Rectal smooth muscle tissue (tissue), 1 donor: ENCODE data around the gene GPX7.
A peak's percentile ranks its signal among the peaks of the same experiment; 100 is the strongest.
"Not testable (repeated sequence)": the region's sequence is repeated elsewhere in the genome, so short reads cannot be mapped to it uniquely, and the experiment has no call there.

Experiments
- H3K27ac ChIP-seq: one replicate; pipeline ENCODE4 v1.7.0; 2013; ENCODE audit warnings: low read depth, low read length, inconsistent platforms
- H3K27me3 ChIP-seq: one replicate; pipeline ENCODE4 v1.7.0; 2013; ENCODE audit warnings: low read length; ENCODE audit not compliant: control insufficient read depth, insufficient read depth
- H3K36me3 ChIP-seq: one replicate; pipeline ENCODE4 v1.7.0; 2013; ENCODE audit warnings: low read length; ENCODE audit not compliant: control insufficient read depth, insufficient read depth
- H3K4me1 ChIP-seq: one replicate; pipeline ENCODE4 v1.7.0; 2013; ENCODE audit warnings: low read length; ENCODE audit not compliant: control insufficient read depth, insufficient read depth
- H3K4me3 ChIP-seq: one replicate; pipeline ENCODE4 v1.7.0; 2013; ENCODE audit warnings: low read length
- H3K9ac ChIP-seq: one replicate; pipeline ENCODE4 v1.7.0; 2013; ENCODE audit warnings: low read length

GPX7 gene

DNA sequence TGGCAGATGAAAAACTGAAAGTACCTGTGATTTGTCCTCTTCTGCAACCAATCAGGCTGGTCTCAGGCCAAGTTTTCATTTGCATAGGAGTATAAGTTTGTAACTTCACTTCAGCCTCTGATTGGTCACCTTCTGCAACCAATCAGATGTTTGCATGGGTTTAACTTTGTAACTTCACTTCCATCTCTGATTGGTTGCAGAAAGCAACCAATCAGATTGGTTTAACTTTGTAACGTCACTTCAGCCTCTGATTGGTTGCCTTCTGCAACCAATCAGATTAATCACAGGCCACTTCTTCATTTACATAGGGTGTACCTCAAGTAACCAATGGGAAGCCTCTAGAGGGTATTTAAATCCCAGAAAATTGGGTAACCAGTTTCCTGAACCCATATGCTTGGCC, 30.4 kb upstream of the GPX7 start:
- H3K27ac ChIP-seq = no peak overlapping the region
- no peak overlapping the region for H3K4me3 ChIP-seq
- peaks cover 7% of the 10 kb centered on the region for H3K4me1 ChIP-seq
- H3K27me3 ChIP-seq = no peaks in the 10 kb centered on the region
- H3K36me3 ChIP-seq = no peaks in the 10 kb centered on the region
- no peak overlapping the region for H3K9ac ChIP-seq

DNA sequence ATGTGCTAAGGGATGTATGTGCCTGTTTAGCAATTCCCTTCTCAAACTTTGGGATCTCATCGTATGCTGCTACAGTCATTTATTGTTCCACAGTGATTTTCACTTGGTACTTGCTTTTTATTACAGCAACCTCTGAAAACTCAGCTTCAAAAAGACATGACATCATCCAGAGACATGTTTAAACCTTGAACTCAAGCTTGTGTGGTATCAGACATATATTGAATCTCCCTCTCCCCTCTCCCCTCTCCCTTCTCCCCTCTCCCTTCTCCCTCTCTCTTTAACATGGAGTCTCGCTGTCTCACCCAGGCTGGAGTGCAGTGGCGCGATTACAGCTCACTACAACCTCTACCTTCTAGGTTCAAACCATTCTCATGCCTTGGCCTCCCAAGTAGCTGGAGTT, 29.8 kb upstream of the GPX7 start:
- Histone ChIP-seq H3K4me3 (no peak overlapping the region), H3K36me3 (no peaks in the 10 kb centered on the region), H3K27ac (no peak overlapping the region), H3K9ac (no peak overlapping the region), H3K27me3 (no peaks in the 10 kb centered on the region), H3K4me1 (peaks cover 7% of the 10 kb centered on the region)

- H3K36me3 ChIP-seq = no peaks in the 10 kb centered on the region
- no peaks in the 10 kb centered on the region for H3K27me3 ChIP-seq
- peak overlapping the region; percentile 47 for H3K27ac ChIP-seq
- H3K9ac ChIP-seq = no peak overlapping the region
- H3K4me1 ChIP-seq = peaks cover 7% of the 10 kb centered on the region
- no peak overlapping the region for H3K4me3 ChIP-seq
Measured at GRCh38 chr1:52574594-52574993, 27.6 kb upstream of the GPX7 start.

- Histone ChIP-seq H3K27ac (no peak overlapping the region), H3K4me3 (no peak overlapping the region), H3K27me3 (no peaks in the 10 kb centered on the region), H3K4me1 (peaks cover 7% of the 10 kb centered on the region), H3K36me3 (no peaks in the 10 kb centered on the region), H3K9ac (no peak overlapping the region)
Measured at GRCh38 chr1:52576074-52576473, 26.1 kb upstream of the GPX7 start.

- not testable (repeated sequence) for H3K9ac ChIP-seq, H3K27ac ChIP-seq, H3K4me1 ChIP-seq, H3K36me3 ChIP-seq, H3K27me3 ChIP-seq, H3K4me3 ChIP-seq
Measured at GRCh38 chr1:52578066-52578465, 24.1 kb upstream of the GPX7 start.

DNA sequence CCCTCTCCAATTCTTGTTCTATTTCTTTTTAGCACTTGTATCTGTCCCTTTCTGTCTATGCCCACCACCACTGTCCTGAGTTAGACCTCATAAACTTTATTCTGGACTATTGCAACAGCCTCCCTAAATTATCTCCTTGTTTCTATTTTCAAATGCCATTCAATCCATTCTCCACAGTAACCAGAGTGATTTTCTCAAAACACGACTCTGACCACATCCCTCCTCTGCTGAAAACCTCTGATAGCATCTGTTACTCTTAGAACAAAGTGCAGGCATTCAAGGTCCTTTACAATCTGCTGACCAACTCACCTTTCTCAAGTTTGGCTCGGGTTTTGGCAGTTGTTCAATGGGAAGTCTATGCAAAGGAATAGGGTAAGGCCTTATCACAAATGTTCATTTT, 22.8 kb upstream of the GPX7 start:
- Histone ChIP-seq H3K27me3 (no peaks in the 10 kb centered on the region), H3K9ac (no peak overlapping the region), H3K36me3 (no peaks in the 10 kb centered on the region), H3K4me1 (peaks cover 4% of the 10 kb centered on the region), H3K4me3 (no peak overlapping the region), H3K27ac (no peak overlapping the region)

DNA sequence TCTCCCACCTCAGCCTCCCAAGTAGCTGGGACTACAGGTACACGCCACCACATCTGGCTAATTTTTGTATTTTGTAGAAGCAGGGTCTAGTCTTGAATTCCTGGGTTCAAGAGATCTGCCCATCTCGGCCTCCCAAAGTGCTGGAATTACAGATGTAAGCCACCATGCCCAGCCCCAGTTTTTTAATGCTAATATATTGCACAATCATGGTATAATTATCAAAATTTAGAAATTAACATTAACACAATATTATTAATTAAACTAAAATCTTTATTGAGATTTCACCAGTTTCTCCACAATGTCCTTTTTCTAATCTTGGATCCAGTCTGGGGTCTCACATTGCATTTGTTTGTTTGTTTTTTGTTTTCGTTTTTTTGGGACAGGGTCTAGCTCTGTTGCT, 21.9 kb upstream of the GPX7 start:
- no peak overlapping the region for H3K4me3 ChIP-seq
- H3K27ac ChIP-seq = no peak overlapping the region
- H3K4me1 ChIP-seq = no peaks in the 10 kb centered on the region
- no peaks in the 10 kb centered on the region for H3K36me3 ChIP-seq
- no peak overlapping the region for H3K9ac ChIP-seq
- no peaks in the 10 kb centered on the region for H3K27me3 ChIP-seq

GRCh38 chr1:52582116-52582696, 20.0 kb upstream of the GPX7 start:
- Histone ChIP-seq H3K4me1 (no peaks in the 10 kb centered on the region), H3K4me3 (no peak overlapping the region), H3K27me3 (no peaks in the 10 kb centered on the region), H3K27ac (no peak overlapping the region), H3K36me3 (no peaks in the 10 kb centered on the region), H3K9ac (no peak overlapping the region)

GRCh38 chr1:52585474-52585873, 16.7 kb upstream of the GPX7 start:
- no peaks in the 10 kb centered on the region for H3K36me3 ChIP-seq
- no peak overlapping the region for H3K9ac ChIP-seq
- H3K4me1 ChIP-seq = no peaks in the 10 kb centered on the region
- no peak overlapping the region for H3K4me3 ChIP-seq
- no peaks in the 10 kb centered on the region for H3K27me3 ChIP-seq
- no peak overlapping the region for H3K27ac ChIP-seq

- H3K4me1 ChIP-seq = no peaks in the 10 kb centered on the region
- no peaks in the 10 kb centered on the region for H3K27me3 ChIP-seq
- H3K27ac ChIP-seq = no peak overlapping the region
- H3K9ac ChIP-seq = no peak overlapping the region
- no peaks in the 10 kb centered on the region for H3K36me3 ChIP-seq
- H3K4me3 ChIP-seq = no peak overlapping the region
Measured at GRCh38 chr1:52588027-52588426, 14.1 kb upstream of the GPX7 start.

DNA sequence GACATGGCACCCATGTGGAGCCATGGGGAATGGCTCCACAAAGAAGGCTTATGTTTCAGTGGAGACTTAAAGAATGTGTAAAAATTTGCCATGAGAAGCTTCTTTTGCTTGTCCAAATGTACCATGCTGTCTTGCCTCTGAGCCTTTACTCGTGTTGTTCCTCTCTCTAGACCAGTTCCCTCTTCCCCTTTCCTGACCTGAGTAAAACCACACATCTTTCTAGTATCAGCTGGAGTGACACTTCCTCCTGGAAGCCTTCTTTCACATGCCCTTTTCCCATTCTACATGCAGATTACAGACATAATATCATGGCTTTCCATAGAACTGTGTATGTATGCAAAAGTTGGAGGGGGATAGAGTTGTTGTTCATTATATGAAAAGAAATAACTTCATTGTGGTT, 13.6 kb upstream of the GPX7 start:
- Histone ChIP-seq H3K4me1 (no peaks in the 10 kb centered on the region), H3K27ac (no peak overlapping the region), H3K27me3 (no peaks in the 10 kb centered on the region), H3K4me3 (no peak overlapping the region), H3K36me3 (no peaks in the 10 kb centered on the region), H3K9ac (no peak overlapping the region)

GRCh38 chr1:52590266-52590665, 11.9 kb upstream of the GPX7 start:
- no peaks in the 10 kb centered on the region for H3K4me1 ChIP-seq
- H3K4me3 ChIP-seq = no peak overlapping the region
- H3K27me3 ChIP-seq = no peaks in the 10 kb centered on the region
- no peaks in the 10 kb centered on the region for H3K36me3 ChIP-seq
- H3K27ac ChIP-seq = no peak overlapping the region
- no peak overlapping the region for H3K9ac ChIP-seq

DNA sequence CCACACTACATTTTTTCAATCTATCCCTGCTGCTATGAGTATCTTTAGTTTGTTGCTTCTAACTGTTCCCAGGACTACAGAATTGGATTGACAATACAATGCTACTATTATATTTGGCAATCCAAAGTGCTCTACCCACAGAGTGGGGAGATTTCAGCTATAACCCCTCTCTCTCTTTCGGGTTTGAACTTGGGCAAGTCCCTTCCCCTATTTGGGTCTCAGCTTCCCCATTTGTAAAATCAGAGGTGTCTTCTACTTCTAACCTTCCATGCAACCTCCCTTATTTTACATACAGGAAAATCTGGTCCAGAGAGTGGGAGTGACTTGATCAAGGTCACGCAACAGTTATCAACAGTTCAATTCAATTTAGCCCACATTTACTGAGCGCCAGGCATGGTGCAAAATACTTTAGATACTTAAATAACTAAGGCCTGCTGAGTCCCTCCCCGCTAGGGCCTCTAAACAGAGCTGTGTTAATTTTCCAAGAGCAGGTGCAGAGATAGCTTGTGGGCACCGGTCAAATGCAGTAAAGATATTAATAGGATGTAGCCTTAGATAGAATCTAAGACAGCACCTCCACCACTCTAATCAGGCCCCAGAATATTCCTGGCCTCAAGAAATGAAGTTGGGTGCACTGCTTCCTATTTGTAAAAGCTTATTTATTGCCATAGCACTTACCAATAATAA, 9.4 kb upstream of the GPX7 start:
- Histone ChIP-seq H3K4me3 (no peak overlapping the region), H3K27ac (no peak overlapping the region), H3K4me1 (no peaks in the 10 kb centered on the region), H3K27me3 (no peaks in the 10 kb centered on the region), H3K36me3 (no peaks in the 10 kb centered on the region), H3K9ac (no peak overlapping the region)
